ENCODE results near the gene BLTP2. TPM values are rescaled to one million over a fixed set of nuclear protein-coding genes. Genes with fewer than 3 reads are reported as not detected.

Gene BLTP2
- total and polyA plus RNA-seq, 10 of the 15 experiments (the other 5 are each of a cell fraction or from before 2014, with no cell fraction given) = 14.2 to 151 (median 78.1) TPM

DNA sequence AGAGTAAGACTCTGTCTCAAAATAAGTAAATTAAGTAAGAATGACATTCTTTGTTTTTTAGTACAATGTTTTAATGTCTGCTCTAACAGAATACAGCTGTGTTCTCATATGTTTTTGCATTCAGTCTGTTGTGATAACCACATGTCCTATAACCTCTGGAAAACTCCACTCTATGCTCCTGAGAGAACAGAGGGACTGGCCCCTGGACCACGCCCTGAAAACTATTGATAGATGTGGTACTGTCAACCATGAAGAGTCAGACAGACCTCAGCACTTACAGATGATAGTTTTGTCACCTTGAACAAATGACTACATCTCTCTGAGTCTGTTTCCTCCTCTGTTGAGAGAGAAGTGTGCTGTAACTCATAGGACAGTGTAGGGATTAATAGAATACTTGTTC, 25.0 kb upstream of the BLTP2 start:
- no peak for DNase-seq (ENCODE audit: low read depth, low spot score)
- CTCF ChIA-PET = interaction anchor here (2.9 kb wide), 1 partner anchor 23 kb away, joined by 16 read pairs; no protein-coding TSS in a partner anchor
- Histone ChIP-seq H3K9me3 (replicated peaks; ENCODE audit: control insufficient read depth, insufficient read depth, low read length) (no peaks in the 10 kb centered on the region), H3K4me2 (ENCODE audit: control insufficient read depth, insufficient read depth) (no peak overlapping the region), H3K36me3 (ENCODE audit: control insufficient read depth in 2 of 2, insufficient read depth in 2 of 2, low read length in 1 of 2) (peaks cover 8 to 50% of the 10 kb centered on the region in 2 experiments), H3K27me3 (replicated peaks in 1 of 2; ENCODE audit: control insufficient read depth in 2 of 2, insufficient read depth in 2 of 2, low read length in 1 of 2) (no peaks in the 10 kb centered on the region), H3K4me1 (ENCODE audit: control insufficient read depth, insufficient read depth, low read length) (no peaks in the 10 kb centered on the region), H3K4me3 (no peak overlapping the region), H2AFZ (ENCODE audit: control insufficient read depth, low read depth, low read length) (no peak overlapping the region), H3K79me2 (ENCODE audit: control insufficient read depth, insufficient read depth, low read length) (peaks cover 18% of the 10 kb centered on the region), H3K9ac (ENCODE audit: control insufficient read depth, insufficient read depth, low read length) (no peak overlapping the region), H3K27ac (ENCODE audit: control insufficient read depth, insufficient read depth) (no peak overlapping the region), H4K20me1 (ENCODE audit: control insufficient read depth, insufficient read depth) (peaks cover 4% of the 10 kb centered on the region; the same call in 1 of the 2 replicates)
- intact Hi-C loops (cut with micrococcal nuclease; ENCODE audit: unreplicated experiment) = no loop called here
- in situ Hi-C loops (cut with MboI) = no loop called here
- RAD21 ChIA-PET (ENCODE audit: unreplicated experiment) = no interaction called here
- FAIRE-seq = no peak
- ATAC-seq = no peak; the same call in 2 of the 3 replicates
- WGBS (ENCODE audit: insufficient coverage, insufficient replicate concordance, low lambda C conversion rate, missing lambda C conversion rate) = 55% methylated on average over 1 of the region's 1 CpG
- POLR2A ChIA-PET = interaction anchor here (1.0 kb wide), 1 partner anchor 9 kb away, joined by 3 read pairs; the partner anchor contains the start of gene SDF2
- no peak for TF ChIP-seq NRF1 (conservative IDR thresholded peaks at IDR 0.05; ENCODE audit: low read depth, low read length)
- BruUV-seq (replicated peaks) = no TSS peak
- SMC1A ChIA-PET (ENCODE audit: uncharacterized antibody, unreplicated experiment) = no interaction called here

DNA sequence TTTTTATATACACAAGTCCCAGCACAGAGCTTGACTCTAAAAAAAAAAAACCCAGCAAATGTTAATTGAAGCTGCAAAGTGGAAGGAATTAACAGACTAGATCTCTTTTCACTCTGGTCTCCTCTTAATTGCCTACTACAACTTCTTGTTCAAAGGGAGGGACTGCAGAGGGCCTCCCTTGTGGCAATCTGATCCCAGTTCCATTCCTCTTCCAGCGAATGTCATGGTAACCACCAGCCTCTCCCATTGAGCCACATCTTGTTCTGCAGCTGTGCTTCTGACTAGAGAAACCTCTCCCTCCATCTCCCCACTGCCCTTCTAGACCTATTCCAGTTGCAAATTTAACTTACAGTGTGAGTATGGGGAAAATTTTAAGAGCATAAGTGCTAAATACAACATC, 22.9 kb upstream of the BLTP2 start:
- peaks cover 3% of the 10 kb centered on the region; the same call in 1 of the 2 replicates for H3K4me1 ChIP-seq (ENCODE audit: control insufficient read depth, insufficient read depth, low read length)
- H3K36me3 ChIP-seq (ENCODE audit: control insufficient read depth in 2 of 2, insufficient read depth in 2 of 2, low read length in 1 of 2) = peaks cover 3 to 35% of the 10 kb centered on the region in 2 experiments
- no TSS peak for BruUV-seq (replicated peaks)
- WGBS (ENCODE audit: insufficient coverage, insufficient replicate concordance, low lambda C conversion rate, missing lambda C conversion rate) = 100% methylated on average over 1 of the region's 1 CpG
- FAIRE-seq = no peak
- H4K20me1 ChIP-seq (ENCODE audit: control insufficient read depth, insufficient read depth) = peaks cover 4% of the 10 kb centered on the region; the same call in 1 of the 2 replicates
- no peak for DNase-seq (ENCODE audit: low read depth, low spot score)
- no peak overlapping the region for H2AFZ ChIP-seq (ENCODE audit: control insufficient read depth, low read depth, low read length)
- intact Hi-C loops (cut with micrococcal nuclease; ENCODE audit: unreplicated experiment) = no loop called here
- no peak overlapping the region for H3K27ac ChIP-seq (ENCODE audit: control insufficient read depth, insufficient read depth)
- H3K9me3 ChIP-seq (replicated peaks; ENCODE audit: control insufficient read depth, insufficient read depth, low read length) = no peaks in the 10 kb centered on the region
- H3K4me3 ChIP-seq = no peak overlapping the region
- in situ Hi-C loops (cut with MboI) = no loop called here
- H3K79me2 ChIP-seq (ENCODE audit: control insufficient read depth, insufficient read depth, low read length) = peaks cover 39% of the 10 kb centered on the region
- CTCF ChIA-PET = interaction anchor here (0.9 to 2.9 kb wide), 5 partner anchors 16 to 120 kb away, joined by 3 to 16 read pairs (median 4); partner anchors contain the start of gene BLTP2
- RAD21 ChIA-PET (ENCODE audit: unreplicated experiment) = no interaction called here
- no peaks in the 10 kb centered on the region for H3K27me3 ChIP-seq (replicated peaks in 1 of 2; ENCODE audit: control insufficient read depth in 2 of 2, insufficient read depth in 2 of 2, low read length in 1 of 2)
- no peak for ATAC-seq
- H3K9ac ChIP-seq (ENCODE audit: control insufficient read depth, insufficient read depth, low read length) = no peak overlapping the region
- SMC1A ChIA-PET (ENCODE audit: uncharacterized antibody, unreplicated experiment) = interaction anchor here (1.1 to 1.6 kb wide), 3 partner anchors 15 to 42 kb away, joined by 3 to 12 read pairs (median 4); no protein-coding TSS in a partner anchor
- H3K4me2 ChIP-seq (ENCODE audit: control insufficient read depth, insufficient read depth) = no peak overlapping the region
- POLR2A ChIA-PET = interaction anchor here (0.6 to 1.9 kb wide), 5 partner anchors 16 to 898 kb away, joined by 3 to 8 read pairs (median 3); partner anchors contain the start of genes BLTP2 and RPL23A
- TF ChIP-seq BRCA1 (IDR thresholded peaks at IDR 0.05; ENCODE audit: low read depth, low read length) (no peak), SIX5 (IDR thresholded peaks at IDR 0.05; ENCODE audit: low read depth, low read length, severe bottlenecking) (no peak), TBL1XR1 (IDR thresholded peaks at IDR 0.05; ENCODE audit: low read depth, low read length) (no peak), NR2C1 (IDR thresholded peaks at IDR 0.05) (no peak), SMC3 (IDR thresholded peaks at IDR 0.05; ENCODE audit: borderline replicate concordance, low read length) (no peak), YBX1 (IDR thresholded peaks at IDR 0.05) (no peak), ZNF24 (IDR thresholded peaks at IDR 0.05) (no peak), NFXL1 (IDR thresholded peaks at IDR 0.05; ENCODE audit: borderline replicate concordance) (no peak)
- TF ChIP-seq, protein P1, sequence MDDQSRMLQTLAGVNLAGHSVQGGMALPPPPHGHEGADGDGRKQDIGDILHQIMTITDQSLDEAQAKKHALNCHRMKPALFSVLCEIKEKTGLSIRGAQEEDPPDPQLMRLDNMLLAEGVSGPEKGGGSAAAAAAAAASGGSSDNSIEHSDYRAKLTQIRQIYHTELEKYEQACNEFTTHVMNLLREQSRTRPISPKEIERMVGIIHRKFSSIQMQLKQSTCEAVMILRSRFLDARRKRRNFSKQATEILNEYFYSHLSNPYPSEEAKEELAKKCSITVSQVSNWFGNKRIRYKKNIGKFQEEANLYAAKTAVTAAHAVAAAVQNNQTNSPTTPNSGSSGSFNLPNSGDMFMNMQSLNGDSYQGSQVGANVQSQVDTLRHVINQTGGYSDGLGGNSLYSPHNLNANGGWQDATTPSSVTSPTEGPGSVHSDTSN (IDR thresholded peaks at IDR 0.05; ENCODE audit: insufficient replicate concordance, low read depth, low read length) = no peak
- TF ChIP-seq, protein P2, sequence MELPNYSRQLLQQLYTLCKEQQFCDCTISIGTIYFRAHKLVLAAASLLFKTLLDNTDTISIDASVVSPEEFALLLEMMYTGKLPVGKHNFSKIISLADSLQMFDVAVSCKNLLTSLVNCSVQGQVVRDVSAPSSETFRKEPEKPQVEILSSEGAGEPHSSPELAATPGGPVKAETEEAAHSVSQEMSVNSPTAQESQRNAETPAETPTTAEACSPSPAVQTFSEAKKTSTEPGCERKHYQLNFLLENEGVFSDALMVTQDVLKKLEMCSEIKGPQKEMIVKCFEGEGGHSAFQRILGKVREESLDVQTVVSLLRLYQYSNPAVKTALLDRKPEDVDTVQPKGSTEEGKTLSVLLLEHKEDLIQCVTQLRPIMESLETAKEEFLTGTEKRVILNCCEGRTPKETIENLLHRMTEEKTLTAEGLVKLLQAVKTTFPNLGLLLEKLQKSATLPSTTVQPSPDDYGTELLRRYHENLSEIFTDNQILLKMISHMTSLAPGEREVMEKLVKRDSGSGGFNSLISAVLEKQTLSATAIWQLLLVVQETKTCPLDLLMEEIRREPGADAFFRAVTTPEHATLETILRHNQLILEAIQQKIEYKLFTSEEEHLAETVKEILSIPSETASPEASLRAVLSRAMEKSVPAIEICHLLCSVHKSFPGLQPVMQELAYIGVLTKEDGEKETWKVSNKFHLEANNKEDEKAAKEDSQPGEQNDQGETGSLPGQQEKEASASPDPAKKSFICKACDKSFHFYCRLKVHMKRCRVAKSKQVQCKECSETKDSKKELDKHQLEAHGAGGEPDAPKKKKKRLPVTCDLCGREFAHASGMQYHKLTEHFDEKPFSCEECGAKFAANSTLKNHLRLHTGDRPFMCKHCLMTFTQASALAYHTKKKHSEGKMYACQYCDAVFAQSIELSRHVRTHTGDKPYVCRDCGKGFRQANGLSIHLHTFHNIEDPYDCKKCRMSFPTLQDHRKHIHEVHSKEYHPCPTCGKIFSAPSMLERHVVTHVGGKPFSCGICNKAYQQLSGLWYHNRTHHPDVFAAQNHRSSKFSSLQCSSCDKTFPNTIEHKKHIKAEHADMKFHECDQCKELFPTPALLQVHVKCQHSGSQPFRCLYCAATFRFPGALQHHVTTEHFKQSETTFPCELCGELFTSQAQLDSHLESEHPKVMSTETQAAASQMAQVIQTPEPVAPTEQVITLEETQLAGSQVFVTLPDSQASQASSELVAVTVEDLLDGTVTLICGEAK (IDR thresholded peaks at IDR 0.05; ENCODE audit: borderline replicate concordance) = no peak
